AG10803 (cell line): ENCODE data around the gene RAB30.
A peak's percentile ranks its signal among the peaks of the same experiment; 100 is the strongest.

Experiments used
- DNase-seq: peaks from one replicate; pipeline ENCODE4 v3.0.0; 2010; ENCODE audit warnings: low read depth
- H3K4me3 ChIP-seq: 2 replicates; pipeline ENCODE4 v1.5.1; 2011; ENCODE audit warnings: mild to moderate bottlenecking, low read length, control low read depth
- TF ChIP-seq, protein P1 (sequence below): conservative IDR thresholded peaks from 2 replicates; pipeline ENCODE4 v1.5.1; 2011; ENCODE audit warnings: mild to moderate bottlenecking, low read length, control low read depth, inconsistent platforms

Gene RAB30

DNA sequence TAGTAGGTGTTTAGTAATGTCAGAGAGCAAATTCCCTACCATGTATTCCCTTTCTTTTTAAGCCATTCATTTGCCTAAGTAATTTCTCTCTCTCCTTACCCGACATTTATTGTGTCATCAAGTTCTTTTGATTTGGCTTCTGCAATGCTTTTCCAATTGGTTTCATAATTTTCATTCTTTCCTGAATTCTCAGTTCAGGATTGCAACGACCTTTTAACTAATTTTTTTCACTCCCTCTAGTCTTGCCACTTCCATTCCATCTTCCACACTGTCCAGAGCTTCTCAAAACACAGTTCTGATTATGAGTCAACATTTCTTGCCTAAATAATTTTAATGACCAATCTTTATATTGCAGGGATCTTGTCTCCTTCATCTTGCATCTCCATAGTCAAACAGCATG, 41.2 kb upstream of the RAB30 start:
- H3K4me3 ChIP-seq: no peak overlapping the region
- TF ChIP-seq, protein P1, sequence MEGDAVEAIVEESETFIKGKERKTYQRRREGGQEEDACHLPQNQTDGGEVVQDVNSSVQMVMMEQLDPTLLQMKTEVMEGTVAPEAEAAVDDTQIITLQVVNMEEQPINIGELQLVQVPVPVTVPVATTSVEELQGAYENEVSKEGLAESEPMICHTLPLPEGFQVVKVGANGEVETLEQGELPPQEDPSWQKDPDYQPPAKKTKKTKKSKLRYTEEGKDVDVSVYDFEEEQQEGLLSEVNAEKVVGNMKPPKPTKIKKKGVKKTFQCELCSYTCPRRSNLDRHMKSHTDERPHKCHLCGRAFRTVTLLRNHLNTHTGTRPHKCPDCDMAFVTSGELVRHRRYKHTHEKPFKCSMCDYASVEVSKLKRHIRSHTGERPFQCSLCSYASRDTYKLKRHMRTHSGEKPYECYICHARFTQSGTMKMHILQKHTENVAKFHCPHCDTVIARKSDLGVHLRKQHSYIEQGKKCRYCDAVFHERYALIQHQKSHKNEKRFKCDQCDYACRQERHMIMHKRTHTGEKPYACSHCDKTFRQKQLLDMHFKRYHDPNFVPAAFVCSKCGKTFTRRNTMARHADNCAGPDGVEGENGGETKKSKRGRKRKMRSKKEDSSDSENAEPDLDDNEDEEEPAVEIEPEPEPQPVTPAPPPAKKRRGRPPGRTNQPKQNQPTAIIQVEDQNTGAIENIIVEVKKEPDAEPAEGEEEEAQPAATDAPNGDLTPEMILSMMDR: no peak
- peak; percentile 22 for DNase-seq

DNA sequence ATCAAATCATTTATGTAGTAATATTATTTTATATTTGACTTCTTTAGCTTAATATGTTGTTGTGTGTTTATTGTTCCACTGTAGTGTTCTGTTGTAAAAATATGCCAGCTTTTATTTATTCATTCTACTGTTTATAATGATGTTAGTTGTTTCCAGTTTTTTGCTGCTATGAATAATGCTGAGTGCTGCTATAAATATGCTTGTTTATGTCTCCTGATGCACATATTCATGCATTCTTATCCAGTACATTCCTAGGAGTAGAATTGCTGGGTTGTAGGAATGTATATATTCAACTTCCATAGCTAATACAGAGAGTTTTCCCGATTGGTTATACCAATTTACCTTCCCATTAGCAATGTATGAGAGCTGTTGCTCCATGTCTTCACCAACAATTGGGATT, 33.5 kb upstream of the RAB30 start:
- DNase-seq: no peak
- H3K4me3 ChIP-seq: no peak overlapping the region
- TF ChIP-seq, protein P1: no peak

DNA sequence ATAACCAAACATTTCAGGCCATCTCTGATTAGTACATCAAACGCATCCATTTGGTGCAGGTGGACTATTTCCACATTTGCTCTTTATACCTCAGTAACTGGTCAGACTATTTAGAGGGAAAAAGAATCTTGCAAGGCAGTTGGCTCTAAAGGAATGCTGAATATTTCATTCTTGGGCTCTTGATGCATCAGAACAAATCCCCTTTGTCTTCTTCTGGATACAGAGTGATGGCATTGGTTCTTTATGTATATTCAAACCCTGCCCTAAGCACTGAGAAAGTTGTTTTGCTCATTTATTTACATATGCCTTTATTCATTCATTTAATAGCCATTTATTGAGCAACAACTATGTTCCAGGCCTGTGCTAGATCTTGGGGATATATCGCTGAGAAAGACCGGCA, 31.1 kb upstream of the RAB30 start:
- TF ChIP-seq, protein P1: no peak
- no peak for DNase-seq
- H3K4me3 ChIP-seq: no peak overlapping the region

DNA sequence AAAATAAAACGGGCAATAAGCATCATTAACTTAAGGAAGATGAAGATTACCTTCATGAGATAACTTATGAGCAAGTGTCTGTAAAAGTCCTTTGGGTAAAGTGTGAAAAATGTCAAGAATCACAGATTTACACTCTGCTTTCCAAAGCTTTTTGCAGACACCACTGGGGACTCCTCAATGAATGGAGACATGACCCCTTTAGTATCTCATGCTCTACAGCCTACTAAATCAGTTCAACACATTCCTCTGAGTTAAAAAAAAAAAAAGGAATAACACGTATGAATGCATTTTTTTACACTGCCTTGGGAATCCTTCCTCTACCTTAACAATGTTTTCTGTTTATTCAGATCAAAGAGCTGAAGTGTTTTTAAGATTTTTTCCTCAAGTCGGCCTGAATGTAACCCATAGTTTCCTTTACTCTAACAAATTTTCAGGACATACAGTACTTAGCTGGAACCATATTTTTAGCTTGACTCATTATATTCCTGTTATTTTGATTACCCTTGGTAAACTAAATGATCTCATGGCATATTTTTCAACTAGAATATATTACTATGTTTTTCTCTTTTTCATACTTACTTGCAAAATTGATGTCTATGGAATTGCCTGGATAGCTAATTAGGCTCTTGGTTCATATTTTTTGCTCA, 25.9 kb upstream of the RAB30 start:
- no peak overlapping the region for H3K4me3 ChIP-seq
- no peak for DNase-seq

DNA sequence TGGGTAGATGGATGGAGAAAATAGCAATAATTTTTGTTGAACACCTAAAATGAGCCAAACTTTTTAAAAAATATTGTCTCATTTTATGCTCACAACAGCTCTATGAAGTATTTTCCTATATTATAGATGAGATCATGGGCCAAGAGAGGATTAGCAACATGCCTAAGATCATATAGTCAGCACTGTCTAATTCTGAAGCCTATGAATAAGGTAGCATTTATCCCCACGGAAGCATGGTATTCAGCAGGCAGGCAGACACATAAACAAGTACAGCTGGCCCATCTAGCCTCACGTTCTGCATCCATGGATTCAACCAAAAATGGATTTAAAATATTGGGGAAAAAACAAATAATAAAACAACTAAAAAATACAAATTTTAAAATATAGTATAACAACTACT, 21.9 kb upstream of the RAB30 start:
- DNase-seq: no peak
- H3K4me3 ChIP-seq: no peak overlapping the region
- TF ChIP-seq, protein P1: no peak

More for the DNA sequence above, 25.9 kb upstream of the RAB30 start:
- TF ChIP-seq, protein P1: no peak

DNA sequence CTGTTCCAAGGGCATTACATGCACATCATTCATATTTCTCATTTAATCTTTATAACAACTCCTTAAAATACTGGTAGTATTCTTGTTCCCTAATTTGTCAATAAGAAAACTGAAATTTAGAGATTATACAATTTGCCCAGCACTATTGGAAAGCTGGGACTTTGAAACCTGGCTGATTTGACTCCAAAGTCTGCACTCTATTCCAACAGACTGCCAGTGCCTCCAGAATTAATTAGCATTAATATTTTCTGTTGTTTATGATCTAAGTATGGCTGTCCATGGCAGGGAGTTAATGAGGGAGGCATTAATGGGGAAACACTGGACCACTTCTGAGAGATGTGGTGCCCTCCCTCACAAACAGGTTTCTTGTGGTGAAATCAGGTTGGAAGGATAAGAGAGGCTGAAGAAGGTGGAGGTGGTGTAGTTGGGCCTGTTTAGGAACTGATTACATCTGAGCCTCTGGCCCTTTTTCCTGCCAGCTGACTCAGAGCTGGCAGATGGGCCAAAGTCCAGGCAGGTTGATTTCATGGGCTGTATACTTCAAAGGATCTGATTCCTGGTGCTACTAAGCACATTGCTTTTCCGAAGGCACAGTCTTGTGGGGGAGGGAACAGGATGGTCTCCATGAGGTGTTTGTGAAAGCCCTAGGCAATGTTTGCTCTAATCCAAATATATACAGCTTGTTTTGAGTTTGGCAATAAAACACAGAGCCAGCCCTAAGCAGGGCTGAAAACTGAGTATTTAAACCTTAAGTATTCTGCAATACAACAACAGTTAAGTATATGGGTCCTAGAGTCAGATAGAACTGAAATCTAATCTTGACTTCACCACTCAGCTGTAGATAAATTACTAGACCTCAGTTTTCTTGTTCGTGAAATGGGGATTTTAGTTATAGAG, 21.0 kb upstream of the RAB30 start:
- no peak overlapping the region for H3K4me3 ChIP-seq
- DNase-seq: no peak
- TF ChIP-seq, protein P1: no peak

DNA sequence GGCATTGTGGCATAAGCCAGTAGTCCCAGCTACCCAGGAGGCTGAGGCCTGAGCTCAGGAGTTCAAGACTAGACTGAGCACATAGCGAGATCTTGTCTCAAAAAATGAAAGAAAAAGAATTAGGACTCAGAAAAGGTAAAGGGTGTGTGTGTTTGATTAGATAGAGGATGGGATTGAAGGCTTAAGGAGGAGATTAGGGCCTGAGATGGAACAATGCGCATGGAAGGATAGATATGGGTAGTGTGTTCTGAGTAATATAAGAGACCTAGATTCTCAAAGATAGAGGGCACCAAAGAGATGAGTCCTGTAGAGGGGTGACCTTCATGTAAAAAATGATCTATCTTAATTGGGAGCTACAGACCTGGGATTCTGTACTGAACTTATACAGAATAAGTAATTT, 17.3 kb upstream of the RAB30 start:
- DNase-seq: no peak
- TF ChIP-seq, protein P1: no peak

More for the DNA sequence above, 17.3 kb upstream of the RAB30 start:
- H3K4me3 ChIP-seq: no peak overlapping the region
